ENCODE results near the gene NMRAL1. TPM values are rescaled to one million over a fixed set of nuclear protein-coding genes. Genes with fewer than 3 reads are reported as not detected.

Gene NMRAL1
- polyA plus RNA-seq, 1 donor from 2014 or later = 6.3 TPM

DNA sequence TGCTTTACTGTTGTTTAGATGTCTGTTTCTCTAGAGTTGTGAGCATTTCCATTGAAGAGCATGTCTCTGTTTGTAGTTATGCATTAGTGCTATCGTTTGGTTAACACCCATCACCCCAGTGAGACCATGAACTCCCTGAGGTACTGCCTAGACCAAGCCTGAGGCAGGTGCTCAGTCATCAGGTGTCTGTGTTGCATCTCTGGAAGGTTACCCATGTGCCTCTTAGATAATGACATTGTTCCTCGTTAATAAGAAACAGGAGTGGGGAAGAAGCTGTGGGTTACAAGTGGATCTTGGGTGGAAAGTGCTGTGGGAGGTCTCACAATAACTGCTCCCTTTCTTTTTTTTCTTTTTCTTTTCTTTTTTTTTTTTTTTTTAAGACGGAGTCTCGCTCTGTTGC lies 30.4 kb downstream of the NMRAL1 start:
- Histone ChIP-seq H4K20me1 (ENCODE audit: insufficient read depth) (no peaks in the 10 kb centered on the region), H3F3A (ENCODE audit: insufficient read depth, low read length, poor library complexity, severe bottlenecking) (no peaks in the 10 kb centered on the region), H3K4me3 (ENCODE audit: low read length) (no peak overlapping the region), H3K9ac (ENCODE audit: low read length) (no peak overlapping the region), H3K79me2 (replicated peaks; ENCODE audit: insufficient read depth, low read length) (no peaks in the 10 kb centered on the region), H2AFZ (ENCODE audit: low read depth, low read length) (no peak overlapping the region), H3K4me2 (ENCODE audit: low read length) (no peak overlapping the region), H3K27me3 (ENCODE audit: insufficient read depth, low read depth, low read length) (no peaks in the 10 kb centered on the region), H3K36me3 (ENCODE audit: insufficient read depth, low read length) (no peaks in the 10 kb centered on the region), H3K9me3 (ENCODE audit: low read length) (no peaks in the 10 kb centered on the region), H3K9me2 (ENCODE audit: insufficient read depth, low read length) (no peaks in the 10 kb centered on the region), H3K27ac (ENCODE audit: low read length) (no peak overlapping the region)
- TF ChIP-seq EP300 (conservative IDR thresholded peaks at IDR 0.05; ENCODE audit: poor library complexity, severe bottlenecking) = no peak
- no peak for TF ChIP-seq MXI1 (conservative IDR thresholded peaks at IDR 0.05; ENCODE audit: poor library complexity, severe bottlenecking)
- TF ChIP-seq CTCF (IDR thresholded peaks at IDR 0.05; ENCODE audit: poor library complexity, severe bottlenecking) = no peak
- TF ChIP-seq RAD21 (conservative IDR thresholded peaks at IDR 0.05) = no peak
- TF ChIP-seq TAF1 (IDR thresholded peaks at IDR 0.05; ENCODE audit: low read depth) = no peak
- TF ChIP-seq SMC3 (conservative IDR thresholded peaks at IDR 0.05; ENCODE audit: poor library complexity) = no peak
- no peak for TF ChIP-seq POLR2AphosphoS5 (IDR thresholded peaks at IDR 0.05)
- TF ChIP-seq EZH2 (IDR thresholded peaks at IDR 0.05; ENCODE audit: borderline replicate concordance, insufficient read depth, low read length, poor library complexity, severe bottlenecking) = no peak
- no peak for TF ChIP-seq REST (IDR thresholded peaks at IDR 0.05; ENCODE audit: borderline replicate concordance)

- H3K9me3 ChIP-seq (ENCODE audit: low read length) = no peaks in the 10 kb centered on the region
- H3K79me2 ChIP-seq (replicated peaks; ENCODE audit: insufficient read depth, low read length) = no peaks in the 10 kb centered on the region
- no peak overlapping the region for H3K4me3 ChIP-seq (ENCODE audit: low read length)
- H2AFZ ChIP-seq (ENCODE audit: low read depth, low read length) = no peak overlapping the region
- H3K27me3 ChIP-seq (ENCODE audit: insufficient read depth, low read depth, low read length) = no peaks in the 10 kb centered on the region
- TF ChIP-seq TAF1 (IDR thresholded peaks at IDR 0.05; ENCODE audit: low read depth) (no peak), MXI1 (conservative IDR thresholded peaks at IDR 0.05; ENCODE audit: poor library complexity, severe bottlenecking) (no peak), POLR2AphosphoS5 (IDR thresholded peaks at IDR 0.05) (no peak), SMC3 (conservative IDR thresholded peaks at IDR 0.05; ENCODE audit: poor library complexity) (no peak), RAD21 (conservative IDR thresholded peaks at IDR 0.05) (no peak), EP300 (conservative IDR thresholded peaks at IDR 0.05; ENCODE audit: poor library complexity, severe bottlenecking) (no peak), CTCF (IDR thresholded peaks at IDR 0.05; ENCODE audit: poor library complexity, severe bottlenecking) (no peak), REST (IDR thresholded peaks at IDR 0.05; ENCODE audit: borderline replicate concordance) (no peak), EZH2 (IDR thresholded peaks at IDR 0.05; ENCODE audit: borderline replicate concordance, insufficient read depth, low read length, poor library complexity, severe bottlenecking) (no peak)
- H3K9me2 ChIP-seq (ENCODE audit: insufficient read depth, low read length) = no peaks in the 10 kb centered on the region
- H3K9ac ChIP-seq (ENCODE audit: low read length) = no peak overlapping the region
- H4K20me1 ChIP-seq (ENCODE audit: insufficient read depth) = no peaks in the 10 kb centered on the region
- H3F3A ChIP-seq (ENCODE audit: insufficient read depth, low read length, poor library complexity, severe bottlenecking) = no peaks in the 10 kb centered on the region
- H3K4me2 ChIP-seq (ENCODE audit: low read length) = no peak overlapping the region
- no peak overlapping the region for H3K27ac ChIP-seq (ENCODE audit: low read length)
- H3K36me3 ChIP-seq (ENCODE audit: insufficient read depth, low read length) = no peaks in the 10 kb centered on the region
Observed at GRCh38 chr16:4443271-4443670, 31.2 kb downstream of the NMRAL1 start.
